H1 (cell line): ENCODE data around the gene BANF1. TPM values are rescaled to one million over a fixed set of nuclear protein-coding genes. Genes with fewer than 3 reads are reported as not detected.

Experiments used
- polyA plus RNA-seq, 7 experiments: library from polyadenylated mRNA; depleted of rRNA in 3 of 7; stranded (reverse) in 5 of 7; unstranded in 2 of 7; fragments of >200 nt in 5 of 7; fragments of 200-250 nt in 2 of 7; gene quantifications; 1 replicate in 5 of 7; 2 replicates in 1 of 7; 4 replicates in 1 of 7; pipeline versions ENCODE4 v1.2.1 to v1.2.3, GENCODE V29; 2011 to 2013; ENCODE audit warnings: missing spikeins in 2 of 7, mixed read lengths in 2 of 7
- total RNA-seq: library from RNA; stranded (reverse); fragmentation: NEBNext Ultra II Directional; extraction: Animal tissue kit (Norgen Biotek cat#: 25700); gene quantifications from 2 replicates; pipeline ENCODE4 v1.2.1, GENCODE V29; 2021
- TF ChIP-seq, protein P1 (sequence below): fragments of 300-600 bp; sonication (generic); IDR thresholded peaks from 2 replicates; pipeline ENCODE4 v1.7.1; 2012; ENCODE audit warnings: low read length, moderate library complexity, mild to moderate bottlenecking, inconsistent platforms; ENCODE audit not compliant: insufficient replicate concordance

The BANF1 gene
- total and polyA plus RNA-seq, 2 of the 8 experiments (the other 6 are each of a cell fraction or from before 2014, with no cell fraction given): 330 to 467 TPM

GRCh38 chr11:66046901-66047300 is 44.6 kb downstream of the BANF1 start (continued):
- TF ChIP-seq, protein P1, sequence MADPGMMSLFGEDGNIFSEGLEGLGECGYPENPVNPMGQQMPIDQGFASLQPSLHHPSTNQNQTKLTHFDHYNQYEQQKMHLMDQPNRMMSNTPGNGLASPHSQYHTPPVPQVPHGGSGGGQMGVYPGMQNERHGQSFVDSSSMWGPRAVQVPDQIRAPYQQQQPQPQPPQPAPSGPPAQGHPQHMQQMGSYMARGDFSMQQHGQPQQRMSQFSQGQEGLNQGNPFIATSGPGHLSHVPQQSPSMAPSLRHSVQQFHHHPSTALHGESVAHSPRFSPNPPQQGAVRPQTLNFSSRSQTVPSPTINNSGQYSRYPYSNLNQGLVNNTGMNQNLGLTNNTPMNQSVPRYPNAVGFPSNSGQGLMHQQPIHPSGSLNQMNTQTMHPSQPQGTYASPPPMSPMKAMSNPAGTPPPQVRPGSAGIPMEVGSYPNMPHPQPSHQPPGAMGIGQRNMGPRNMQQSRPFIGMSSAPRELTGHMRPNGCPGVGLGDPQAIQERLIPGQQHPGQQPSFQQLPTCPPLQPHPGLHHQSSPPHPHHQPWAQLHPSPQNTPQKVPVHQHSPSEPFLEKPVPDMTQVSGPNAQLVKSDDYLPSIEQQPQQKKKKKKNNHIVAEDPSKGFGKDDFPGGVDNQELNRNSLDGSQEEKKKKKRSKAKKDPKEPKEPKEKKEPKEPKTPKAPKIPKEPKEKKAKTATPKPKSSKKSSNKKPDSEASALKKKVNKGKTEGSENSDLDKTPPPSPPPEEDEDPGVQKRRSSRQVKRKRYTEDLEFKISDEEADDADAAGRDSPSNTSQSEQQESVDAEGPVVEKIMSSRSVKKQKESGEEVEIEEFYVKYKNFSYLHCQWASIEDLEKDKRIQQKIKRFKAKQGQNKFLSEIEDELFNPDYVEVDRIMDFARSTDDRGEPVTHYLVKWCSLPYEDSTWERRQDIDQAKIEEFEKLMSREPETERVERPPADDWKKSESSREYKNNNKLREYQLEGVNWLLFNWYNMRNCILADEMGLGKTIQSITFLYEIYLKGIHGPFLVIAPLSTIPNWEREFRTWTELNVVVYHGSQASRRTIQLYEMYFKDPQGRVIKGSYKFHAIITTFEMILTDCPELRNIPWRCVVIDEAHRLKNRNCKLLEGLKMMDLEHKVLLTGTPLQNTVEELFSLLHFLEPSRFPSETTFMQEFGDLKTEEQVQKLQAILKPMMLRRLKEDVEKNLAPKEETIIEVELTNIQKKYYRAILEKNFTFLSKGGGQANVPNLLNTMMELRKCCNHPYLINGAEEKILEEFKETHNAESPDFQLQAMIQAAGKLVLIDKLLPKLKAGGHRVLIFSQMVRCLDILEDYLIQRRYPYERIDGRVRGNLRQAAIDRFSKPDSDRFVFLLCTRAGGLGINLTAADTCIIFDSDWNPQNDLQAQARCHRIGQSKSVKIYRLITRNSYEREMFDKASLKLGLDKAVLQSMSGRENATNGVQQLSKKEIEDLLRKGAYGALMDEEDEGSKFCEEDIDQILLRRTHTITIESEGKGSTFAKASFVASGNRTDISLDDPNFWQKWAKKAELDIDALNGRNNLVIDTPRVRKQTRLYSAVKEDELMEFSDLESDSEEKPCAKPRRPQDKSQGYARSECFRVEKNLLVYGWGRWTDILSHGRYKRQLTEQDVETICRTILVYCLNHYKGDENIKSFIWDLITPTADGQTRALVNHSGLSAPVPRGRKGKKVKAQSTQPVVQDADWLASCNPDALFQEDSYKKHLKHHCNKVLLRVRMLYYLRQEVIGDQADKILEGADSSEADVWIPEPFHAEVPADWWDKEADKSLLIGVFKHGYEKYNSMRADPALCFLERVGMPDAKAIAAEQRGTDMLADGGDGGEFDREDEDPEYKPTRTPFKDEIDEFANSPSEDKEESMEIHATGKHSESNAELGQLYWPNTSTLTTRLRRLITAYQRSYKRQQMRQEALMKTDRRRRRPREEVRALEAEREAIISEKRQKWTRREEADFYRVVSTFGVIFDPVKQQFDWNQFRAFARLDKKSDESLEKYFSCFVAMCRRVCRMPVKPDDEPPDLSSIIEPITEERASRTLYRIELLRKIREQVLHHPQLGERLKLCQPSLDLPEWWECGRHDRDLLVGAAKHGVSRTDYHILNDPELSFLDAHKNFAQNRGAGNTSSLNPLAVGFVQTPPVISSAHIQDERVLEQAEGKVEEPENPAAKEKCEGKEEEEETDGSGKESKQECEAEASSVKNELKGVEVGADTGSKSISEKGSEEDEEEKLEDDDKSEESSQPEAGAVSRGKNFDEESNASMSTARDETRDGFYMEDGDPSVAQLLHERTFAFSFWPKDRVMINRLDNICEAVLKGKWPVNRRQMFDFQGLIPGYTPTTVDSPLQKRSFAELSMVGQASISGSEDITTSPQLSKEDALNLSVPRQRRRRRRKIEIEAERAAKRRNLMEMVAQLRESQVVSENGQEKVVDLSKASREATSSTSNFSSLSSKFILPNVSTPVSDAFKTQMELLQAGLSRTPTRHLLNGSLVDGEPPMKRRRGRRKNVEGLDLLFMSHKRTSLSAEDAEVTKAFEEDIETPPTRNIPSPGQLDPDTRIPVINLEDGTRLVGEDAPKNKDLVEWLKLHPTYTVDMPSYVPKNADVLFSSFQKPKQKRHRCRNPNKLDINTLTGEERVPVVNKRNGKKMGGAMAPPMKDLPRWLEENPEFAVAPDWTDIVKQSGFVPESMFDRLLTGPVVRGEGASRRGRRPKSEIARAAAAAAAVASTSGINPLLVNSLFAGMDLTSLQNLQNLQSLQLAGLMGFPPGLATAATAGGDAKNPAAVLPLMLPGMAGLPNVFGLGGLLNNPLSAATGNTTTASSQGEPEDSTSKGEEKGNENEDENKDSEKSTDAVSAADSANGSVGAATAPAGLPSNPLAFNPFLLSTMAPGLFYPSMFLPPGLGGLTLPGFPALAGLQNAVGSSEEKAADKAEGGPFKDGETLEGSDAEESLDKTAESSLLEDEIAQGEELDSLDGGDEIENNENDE: no peak
